HG03060 (cell line): ENCODE measurements around the gene NGDN.
"Not testable (repeated sequence)": the region's sequence is repeated elsewhere in the genome, so short reads cannot be mapped to it uniquely, and the experiment has no call there.

Experiments
- ATAC-seq: cut with Tn5 transposase; IDR thresholded peaks from one replicate; pipeline ENCODE4 v1.9.1; 2021; ENCODE audit warnings: low read depth, moderate number of reproducible peaks; ENCODE audit not compliant: unreplicated experiment

The NGDN gene

DNA sequence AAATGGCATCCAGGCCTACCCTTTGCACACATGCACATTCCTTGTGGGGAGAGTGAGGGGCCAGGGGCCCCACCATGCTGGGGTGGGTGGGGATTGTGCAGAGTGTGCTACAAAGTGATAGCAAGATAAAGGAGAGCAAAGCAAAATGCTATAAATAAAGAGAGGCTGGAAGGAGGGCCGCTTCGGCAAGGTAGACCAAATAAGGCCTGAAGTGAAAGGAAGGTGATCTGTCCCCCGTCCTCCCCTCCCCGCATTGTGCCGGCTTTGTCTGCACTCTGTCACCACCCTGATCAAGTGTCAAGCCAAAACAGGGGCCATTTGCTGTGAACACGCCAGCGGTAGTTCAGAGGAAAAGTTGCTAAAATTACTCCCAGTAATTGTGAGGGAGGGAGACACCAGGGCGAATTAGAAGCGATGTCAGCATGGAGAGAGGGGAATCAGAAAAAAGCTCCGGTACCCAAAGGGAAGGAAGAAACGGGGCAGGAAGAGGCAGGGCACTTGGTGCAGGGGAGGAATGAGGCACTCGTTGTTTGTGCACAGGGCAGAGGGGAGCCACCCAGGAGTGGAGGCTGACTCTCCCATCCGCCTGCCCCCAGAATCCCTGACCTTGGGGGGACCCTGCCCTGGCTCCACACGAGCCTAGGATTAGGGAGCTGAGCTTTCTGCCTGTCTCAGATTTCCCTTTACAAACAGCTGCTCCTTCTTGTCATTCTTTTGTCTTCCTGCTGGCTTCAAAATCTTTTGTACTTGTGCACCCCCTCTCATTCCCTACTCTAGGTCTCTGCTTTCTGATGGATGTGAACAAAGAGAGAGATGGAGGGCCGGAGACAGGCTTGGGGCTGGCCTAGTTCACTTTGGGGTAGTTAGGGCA lies 31.2 kb upstream of the NGDN start:
- no peak for ATAC-seq

DNA sequence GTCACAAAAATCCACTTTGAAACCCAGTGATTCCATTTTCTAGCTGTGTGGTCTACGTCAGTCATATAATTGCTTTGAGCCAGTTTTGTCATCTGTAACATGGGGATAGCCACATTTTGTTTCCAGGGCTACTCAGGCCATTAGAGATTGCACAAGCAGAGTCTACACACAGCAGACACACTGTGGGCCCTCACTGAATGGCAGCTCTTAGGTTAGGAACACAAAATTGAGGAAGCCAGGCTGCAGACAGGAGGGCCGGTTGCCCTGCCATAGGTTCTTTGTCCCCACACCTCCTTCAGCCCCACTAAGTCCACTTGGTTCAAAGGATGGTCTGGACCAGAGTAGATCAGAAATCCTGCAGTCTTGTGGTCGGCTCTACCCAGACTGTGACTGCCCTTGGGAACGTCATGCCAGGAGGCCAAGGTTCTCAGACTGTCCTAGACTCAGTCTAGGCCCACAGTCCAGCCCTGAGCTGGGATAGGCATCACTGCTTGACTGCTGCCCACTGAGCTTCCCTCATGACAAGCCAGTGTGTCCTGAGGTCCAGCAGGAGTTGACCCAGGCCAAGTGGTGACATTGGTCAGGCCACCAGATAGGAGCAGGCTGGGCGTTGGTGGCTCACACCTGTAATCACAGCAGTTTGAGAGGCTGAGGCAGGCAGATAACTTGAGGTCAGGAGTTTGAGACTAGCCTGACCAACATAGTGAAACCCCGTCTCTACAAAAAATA lies 30.2 kb upstream of the NGDN start:
- no peak for ATAC-seq

DNA sequence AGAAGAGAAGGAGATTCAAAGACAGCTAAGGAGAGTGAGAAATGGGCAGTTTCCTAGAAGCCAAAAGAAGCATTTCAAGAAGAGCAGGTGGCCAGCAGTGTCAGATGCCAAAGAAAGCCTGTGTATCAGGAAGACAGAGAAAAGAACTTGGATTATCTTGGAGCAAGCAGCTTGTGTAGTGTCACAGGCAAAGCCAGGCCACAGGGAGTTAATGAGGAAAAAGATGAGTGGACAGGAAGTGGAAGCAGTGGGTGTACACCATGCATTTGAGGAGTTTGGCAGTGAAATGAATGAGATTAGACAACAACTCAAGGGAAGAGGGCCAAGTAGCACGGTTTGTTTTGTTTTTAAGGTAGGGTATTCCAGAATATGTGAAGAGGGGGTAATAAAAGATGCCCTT lies 28.4 kb upstream of the NGDN start:
- no peak for ATAC-seq

DNA sequence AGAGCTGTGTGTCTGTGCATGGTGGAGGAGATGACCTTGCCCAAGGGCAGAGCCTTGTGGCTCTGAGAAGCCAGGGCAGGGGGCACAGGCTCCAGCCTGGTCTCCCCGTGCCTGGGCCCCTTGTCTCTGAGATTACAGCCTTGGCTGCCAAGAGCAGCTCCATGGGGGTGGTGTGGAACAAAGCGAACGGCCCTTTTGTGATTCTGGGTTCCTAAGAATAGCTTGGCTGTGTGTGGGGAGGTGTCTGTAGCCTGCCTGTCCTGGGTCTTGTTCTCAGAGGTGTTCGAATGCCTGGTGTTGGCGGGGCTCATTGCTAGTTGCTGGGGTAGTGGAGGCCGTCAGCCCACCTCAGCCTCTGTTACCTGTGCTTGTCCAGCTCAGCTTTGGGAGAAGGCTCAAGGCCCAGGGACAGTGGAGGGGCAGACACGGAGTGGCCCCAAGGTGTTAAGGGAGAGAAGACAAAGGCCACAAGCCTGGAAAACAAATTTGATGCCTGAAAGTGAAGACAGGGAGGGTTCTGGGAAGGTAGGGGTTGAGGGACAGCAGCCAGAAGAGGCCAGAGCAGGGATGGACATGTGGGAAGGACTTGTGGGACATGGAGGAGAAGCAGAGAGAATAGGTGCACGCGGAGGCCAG lies 26.7 kb upstream of the NGDN start:
- no peak for ATAC-seq

DNA sequence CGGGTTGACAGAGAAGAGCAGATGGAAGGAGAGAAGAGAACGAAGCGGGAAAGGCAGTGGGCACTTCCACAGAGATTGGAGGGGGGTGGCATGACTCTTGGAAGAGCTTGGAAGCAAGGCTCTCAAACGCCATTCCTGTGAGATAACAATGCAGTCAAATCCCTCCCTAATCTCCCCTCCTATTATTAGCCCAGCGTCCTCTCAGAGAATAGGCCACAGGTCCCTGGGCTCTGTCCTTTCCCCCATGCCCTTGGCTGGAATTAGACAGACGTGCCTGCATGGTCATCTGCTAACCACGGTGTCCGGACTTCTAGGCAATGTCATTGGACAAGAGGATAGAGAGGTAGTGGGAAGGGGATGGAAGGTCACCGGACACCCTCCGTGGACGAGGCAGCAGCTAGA lies 26.1 kb upstream of the NGDN start:
- no peak for ATAC-seq

DNA sequence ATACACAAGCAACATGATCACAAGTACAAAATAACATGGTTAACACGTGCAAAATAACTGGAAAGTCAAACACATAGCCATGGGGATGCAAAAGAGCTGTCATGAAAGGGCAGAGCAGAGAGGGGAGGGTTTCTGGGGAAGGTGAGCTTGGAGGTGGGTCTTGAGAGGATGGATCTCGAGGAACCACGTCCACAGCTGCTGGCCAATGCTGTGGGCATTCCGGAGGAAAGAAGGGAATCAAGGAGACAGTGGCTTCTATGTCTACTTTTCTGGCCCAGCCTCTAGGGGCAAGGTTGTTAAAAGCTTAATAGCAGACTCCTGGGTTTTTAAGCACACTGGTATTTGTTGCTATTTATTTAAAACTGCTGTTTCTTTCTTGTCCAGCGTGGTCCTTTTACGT lies 25.6 kb upstream of the NGDN start:
- no peak for ATAC-seq

DNA sequence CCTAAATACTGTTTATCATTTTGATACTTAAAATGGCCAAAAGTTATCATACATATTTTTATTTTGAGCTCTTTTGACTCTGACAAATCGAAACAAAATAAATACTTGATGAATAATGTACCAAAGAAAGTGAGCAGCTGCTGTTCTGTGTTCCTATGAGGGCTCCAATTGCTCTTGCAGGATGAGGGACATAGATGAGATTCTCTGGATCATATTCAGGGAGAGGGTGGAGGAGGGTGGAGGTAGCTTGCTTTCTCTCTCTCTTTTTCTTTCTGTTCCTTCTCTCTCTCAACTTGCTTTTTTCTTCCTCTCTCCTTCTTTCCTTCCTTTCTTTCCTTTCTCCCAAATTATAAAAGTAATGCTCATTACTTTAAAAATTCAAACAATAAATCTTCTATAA lies 25.2 kb upstream of the NGDN start:
- no peak for ATAC-seq

DNA sequence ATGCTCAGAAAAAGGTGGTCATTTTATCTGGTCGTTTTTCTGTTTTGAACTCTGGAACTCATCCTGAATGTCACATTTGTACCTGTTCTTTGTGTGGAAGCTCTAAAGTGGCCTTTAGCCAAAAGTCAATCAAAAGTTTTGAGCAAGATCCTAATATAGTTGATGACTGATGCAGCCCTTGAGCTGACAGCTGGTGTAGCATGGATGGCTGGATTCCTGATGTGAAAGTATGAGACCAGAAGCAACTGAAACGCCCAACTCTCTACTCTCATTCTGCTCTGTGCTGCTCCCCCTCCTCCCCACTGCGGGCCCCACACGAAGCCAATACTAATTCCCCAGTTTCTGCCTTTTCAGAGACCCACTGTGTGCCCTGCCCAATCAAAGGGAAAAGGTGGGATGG lies 23.7 kb upstream of the NGDN start:
- ATAC-seq = no peak

DNA sequence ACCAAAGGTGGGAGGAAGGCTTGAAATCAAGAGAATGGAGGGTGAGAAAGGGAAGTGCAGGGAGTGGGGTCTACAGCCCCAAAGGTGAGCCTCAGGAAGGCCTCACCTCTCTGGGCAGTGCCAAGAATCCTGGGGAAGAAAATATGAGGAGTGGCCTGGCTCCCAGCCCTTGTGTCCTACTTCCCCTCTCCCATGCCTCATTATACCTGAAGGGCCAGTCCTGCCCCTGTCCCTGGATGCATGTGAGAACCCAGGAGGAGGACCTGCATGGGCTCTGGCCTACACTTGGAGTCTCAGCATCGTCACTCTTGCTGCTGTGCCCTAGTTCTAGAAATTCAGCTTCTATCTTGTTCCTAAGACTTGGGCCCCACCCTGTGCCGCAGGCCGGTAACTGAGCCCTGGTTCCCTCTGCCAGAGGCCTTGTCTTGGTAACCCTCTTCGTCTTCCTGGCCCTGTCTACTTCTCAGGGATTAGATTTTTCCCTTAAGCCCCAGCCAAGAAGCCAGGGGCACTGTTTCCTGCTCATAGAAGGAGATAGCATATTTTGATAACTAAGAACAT lies 23.1 kb upstream of the NGDN start:
- no peak for ATAC-seq

DNA sequence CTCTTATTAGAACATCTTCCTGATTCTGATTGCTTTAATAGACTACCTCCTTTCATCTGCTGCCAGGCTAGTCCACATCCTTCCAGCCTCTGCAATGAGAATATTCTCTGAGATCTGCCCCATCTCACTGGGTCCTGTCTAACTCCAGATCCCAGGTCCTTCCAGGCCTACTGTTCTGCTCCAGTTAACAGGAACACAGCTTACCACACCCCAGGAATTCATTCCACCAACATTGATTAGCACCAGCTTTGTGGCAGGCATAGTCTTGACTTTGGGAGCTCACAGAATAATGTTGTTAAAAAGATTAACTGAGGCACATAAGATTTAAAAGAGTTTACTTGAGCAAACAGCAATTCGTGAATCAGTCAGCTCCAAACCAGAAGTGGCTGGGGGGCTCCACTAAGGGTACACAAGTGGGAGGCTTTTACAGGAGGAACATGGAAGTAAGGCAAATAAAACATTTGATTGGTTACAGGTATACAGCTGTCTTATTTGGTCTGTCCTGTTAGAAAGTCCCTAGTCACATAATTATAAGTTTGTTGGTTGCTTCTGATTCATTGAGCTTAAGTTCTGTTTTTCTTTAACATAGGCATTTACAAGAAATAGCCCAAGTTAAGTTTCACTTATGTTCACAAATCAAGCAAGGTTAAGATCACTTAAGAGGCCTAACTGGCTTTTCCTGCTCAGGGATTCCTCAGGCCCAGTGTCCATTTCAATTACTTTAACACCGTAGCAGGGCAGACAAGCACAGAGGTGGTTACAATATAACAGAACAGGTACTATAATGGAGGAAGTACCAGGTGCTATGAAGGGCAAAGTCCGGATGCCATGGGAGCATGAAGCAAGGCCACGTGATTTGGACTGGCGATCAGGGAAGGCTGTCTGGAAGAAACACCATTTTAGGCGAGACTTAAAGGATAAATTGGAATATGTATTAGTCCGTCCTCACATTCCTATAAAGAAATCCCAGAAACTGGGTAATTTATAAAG lies 21.8 kb upstream of the NGDN start:
- no peak for ATAC-seq

DNA sequence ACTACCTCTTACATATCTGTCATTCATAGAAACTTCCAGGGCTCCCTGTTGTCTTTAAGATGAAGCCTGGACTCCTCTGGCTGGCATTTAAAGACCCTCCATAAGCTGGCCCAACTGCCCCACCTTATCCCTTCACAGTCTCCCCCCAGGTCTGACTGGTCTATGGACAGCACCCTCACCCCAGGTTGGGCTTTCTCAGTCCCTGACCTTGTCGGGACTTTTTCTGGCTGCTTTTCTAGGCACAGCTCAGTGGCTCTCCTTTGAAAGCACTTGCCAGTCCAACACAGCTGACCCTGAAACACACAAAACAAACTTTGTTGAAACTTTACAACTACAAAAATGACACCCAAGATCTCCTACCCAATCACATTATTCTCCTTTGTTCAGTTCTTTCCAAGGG lies 20.2 kb upstream of the NGDN start:
- no peak for ATAC-seq

DNA sequence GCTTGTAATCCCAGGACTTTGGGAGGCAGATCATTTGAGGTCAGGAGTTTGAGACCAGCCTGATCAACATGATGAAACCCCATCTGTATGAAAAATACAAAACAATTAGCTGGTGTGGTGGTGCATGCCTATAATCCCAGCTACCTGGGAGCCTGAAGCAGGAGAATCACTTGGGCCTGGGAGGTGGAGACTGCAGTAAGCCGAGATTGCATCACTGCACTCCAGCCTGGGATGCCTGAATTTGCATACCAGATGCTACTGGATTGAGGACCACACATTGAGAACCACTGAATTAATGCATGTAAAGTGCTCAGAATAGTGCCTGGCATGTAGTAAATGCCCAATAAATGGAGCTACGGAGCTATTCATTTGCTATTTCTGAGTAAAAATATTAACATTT lies 19.1 kb upstream of the NGDN start:
- ATAC-seq = no peak

DNA sequence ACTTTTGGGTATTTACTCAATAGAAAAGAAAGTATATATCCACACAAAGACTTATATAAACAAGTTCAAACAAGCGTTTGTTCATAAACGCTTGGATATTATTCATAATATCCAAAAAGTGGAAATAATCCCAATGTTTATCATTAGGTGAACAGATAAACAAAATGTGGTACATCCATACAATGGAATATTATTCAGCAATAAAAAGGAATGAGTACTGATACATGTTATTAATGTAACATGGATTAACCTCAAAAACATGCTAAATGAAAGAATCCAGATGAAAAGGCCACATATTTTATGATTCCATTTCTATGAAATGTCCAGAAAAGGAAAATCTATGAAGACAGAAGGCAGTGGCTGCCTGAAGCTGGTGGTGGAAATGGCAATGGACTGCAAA lies 17.3 kb upstream of the NGDN start:
- ATAC-seq = no peak

DNA sequence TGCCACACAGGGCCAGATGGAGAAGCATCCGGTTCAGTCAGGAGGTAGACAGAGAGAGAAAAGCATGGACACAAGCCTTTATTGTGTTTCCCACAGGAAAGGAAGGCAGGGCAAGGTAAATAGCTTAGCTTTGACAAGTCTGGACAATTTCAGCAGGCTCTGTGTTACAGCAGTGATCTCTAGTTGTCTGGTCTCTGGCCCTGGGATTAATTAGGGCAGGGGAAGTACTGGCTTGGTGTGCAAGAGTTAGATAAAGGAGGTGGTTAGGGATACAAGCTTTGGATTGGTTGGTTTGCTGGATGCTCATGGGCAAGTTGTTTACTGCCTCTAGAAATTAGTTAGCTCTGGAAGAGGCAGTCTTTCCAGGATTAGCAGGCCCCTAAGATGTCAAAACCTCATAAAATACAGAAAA lies 15.1 kb upstream of the NGDN start:
- ATAC-seq = no peak

DNA sequence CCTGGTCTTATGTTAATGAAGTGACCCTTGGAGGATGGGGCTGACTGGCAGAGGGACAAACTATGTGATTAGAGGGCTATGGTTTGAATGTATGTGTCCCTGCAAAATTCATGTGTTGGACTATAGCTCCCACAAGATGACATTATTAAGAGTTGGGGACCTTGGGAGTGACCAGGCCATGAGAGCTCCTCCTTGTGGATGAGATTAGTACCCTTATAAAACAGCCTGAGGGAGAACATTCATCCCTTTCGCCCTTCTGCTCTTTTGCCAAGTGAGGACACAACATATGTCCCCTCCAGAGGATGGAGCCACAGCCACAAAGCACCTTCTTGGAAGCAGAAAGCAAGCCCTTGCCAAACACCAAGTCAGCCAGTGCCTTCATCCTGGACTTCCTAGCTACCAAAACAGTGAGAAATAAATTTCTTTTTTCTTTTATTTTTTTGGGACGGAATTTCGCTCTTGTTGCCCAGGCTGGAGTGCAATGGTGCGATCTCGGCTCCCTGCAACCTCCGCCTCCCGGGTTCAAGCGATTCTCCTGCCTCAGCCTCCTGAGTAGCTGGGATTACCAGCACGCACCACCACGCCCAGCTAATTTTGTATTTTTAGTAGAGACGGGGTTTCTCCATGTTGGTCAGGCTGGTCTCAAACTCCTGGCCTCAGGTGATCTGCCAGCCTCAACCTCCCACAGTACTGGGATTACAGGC lies 12.5 kb upstream of the NGDN start:
- ATAC-seq = not testable (repeated sequence)

DNA sequence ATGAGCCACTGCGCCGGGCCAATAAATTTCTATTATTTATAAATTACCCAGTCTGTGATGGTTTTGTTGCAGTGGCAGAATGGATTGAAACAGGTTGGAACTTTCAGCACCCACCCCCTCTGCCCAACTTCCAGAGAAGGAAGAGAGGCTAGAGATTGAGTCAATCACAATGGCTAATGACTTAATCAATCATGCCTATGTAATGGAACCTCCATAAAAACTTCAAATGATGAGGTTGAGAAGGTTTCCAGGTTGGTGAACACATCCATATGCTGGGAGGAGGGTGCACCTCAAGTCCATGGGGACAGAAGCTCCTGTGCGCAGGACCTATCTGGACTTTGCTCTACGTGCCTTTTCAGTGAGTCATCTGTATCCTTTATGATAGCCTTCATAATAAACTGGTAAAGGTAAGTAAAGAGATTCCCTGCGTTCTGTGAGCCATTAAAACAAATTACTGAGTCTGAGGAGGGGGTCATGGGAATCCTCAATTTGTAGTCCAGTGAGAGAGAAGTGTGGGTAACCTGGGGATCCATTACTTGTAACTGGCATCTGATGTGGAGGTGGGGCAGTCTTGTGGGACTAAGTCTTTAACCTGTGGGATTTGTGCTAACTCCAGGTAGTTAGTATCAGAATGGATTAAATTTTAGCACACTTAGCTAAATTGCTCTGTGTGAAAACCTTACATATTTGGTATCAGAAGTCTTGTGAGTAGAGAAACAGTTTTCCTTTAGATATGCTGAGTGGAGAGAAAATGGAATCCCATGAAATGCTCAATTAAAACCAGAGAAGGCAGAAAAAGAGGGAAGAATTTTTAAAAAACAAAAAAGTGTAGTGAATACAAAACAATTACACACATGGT lies 11.7 kb upstream of the NGDN start:
- ATAC-seq = no peak

DNA sequence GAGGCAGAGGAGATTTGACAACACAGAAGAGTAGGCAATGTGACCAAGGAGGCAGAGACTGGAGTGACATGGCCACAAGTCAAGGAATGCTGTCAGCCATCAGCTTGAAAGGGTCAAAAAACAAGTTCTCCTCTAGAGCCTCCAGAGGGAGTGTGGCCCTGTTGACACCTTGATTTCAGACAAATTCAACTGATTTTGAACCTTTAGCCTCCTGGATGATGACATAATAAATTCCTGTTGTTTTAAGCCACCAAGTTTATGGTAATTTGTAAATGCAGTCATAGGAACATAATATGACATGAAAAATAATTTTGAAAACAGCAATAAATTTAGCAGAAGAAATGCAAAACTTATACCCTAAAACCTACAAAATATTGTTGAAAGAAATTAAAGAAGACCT lies 8.5 kb upstream of the NGDN start:
- no peak for ATAC-seq

DNA sequence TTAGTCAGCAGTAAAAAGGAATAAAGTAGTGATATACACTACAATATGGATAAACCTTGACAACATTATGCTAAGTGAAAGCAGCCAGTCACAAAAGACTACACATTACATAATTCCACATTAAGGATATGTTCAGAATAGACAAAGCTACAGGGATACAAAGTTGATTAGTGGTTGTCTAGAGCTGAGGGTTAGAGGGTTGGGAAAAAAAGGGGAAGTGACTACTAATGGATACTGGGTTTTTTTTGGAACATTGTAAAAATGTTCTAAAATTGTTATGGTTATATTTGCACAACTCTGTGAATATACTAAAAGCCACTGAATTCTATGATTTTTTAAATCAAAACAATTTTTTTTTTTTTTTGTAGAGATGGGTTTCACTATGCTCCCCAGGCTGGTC lies 4.8 kb upstream of the NGDN start:
- ATAC-seq = no peak

DNA sequence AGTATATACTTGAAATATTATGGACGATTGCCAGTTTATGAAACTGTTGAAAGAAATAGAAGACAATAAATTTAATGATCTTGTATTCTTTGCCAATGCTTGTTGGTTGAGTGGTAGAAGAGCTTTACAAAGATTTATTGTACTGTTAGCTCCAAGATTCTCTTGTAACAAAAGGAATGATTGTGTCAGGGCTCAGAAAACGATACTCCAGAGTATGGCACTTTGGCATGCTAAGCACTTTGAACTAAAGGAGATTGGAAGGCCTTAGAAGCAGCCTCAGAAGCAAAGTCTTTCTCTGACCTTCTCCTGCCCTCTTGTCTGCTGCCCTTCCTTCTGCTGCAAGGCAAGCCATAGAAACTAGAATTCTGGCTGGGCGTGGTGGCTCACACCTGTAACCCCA lies 4.2 kb upstream of the NGDN start:
- no peak for ATAC-seq
